ENCODE results near the gene MAP7D2. TPM values are rescaled to one million over a fixed set of nuclear protein-coding genes. Genes with fewer than 3 reads are reported as not detected.

MAP7D2 gene
- total RNA-seq, 1 experiment from 2014 or later: 1.9 TPM

DNA sequence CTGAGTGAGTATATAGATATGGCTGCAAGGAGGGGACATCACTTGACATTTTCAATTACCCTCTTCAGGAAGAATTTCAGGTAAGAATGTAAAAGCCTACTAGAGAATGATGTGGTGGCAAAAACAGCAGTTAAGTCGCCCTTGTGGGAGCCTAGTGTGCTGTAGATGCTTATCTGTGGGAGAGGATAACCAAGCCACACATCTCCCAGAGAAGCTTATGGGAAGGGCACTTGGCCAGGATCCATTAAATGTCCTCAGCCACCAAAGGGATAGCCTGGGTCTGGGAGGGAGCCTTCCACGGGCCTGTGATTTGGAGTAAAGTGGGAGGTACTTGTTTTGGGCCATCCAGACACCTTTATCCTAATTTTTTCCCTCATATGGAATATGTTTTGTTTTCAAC is 84.5 kb downstream of the MAP7D2 start:
- H2AK5ac ChIP-seq (ENCODE audit: insufficient read length, low read length): no peak overlapping the region
- no peaks in the 10 kb centered on the region for H3K79me2 ChIP-seq (ENCODE audit: insufficient read depth, low read length)
- H3K14ac ChIP-seq (ENCODE audit: insufficient read depth, low read length): no peak overlapping the region
- H4K8ac ChIP-seq (replicated peaks; ENCODE audit: insufficient read length, low read depth, low read length): no peak overlapping the region
- no peak overlapping the region for H4K5ac ChIP-seq (ENCODE audit: insufficient read length, low read depth, low read length)
- no peaks in the 10 kb centered on the region for H3K27me3 Mint-ChIP-seq (ENCODE audit: low read depth)
- no peaks in the 10 kb centered on the region for H3K4me1 Mint-ChIP-seq
- H3K27ac Mint-ChIP-seq: no peak overlapping the region
- no CpG with 5 or more reads among the region's 2 CpGs for WGBS (ENCODE audit: extremely low coverage, insufficient read length, low lambda C conversion rate)
- no peak overlapping the region for H3K56ac ChIP-seq (ENCODE audit: insufficient read length, low read depth, low read length)
- no peak overlapping the region for H3T11ph ChIP-seq (ENCODE audit: low read length)
- no peak overlapping the region for H3K18ac ChIP-seq (ENCODE audit: insufficient read length, low read depth, low read length)
- no peak overlapping the region for H2BK5ac ChIP-seq (ENCODE audit: insufficient read length, low read length)
- no peak overlapping the region for H4K91ac ChIP-seq (ENCODE audit: insufficient read length, low read depth, low read length)
- H2BK120ac ChIP-seq (ENCODE audit: low read depth, low read length, poor library complexity, severe bottlenecking): no peak overlapping the region
- H3K4ac ChIP-seq (ENCODE audit: low read depth, low read length): no peak overlapping the region
- H4K20me1 ChIP-seq (ENCODE audit: control insufficient read depth, insufficient read depth, insufficient read length): no peaks in the 10 kb centered on the region
- no peak overlapping the region for H3K27ac ChIP-seq (ENCODE audit: insufficient read length, low read depth, low read length)
- no peak overlapping the region for H3K4me2 ChIP-seq (ENCODE audit: insufficient read depth, insufficient read length, low read length)
- H3K9me3 Mint-ChIP-seq: peaks cover 54 to 59% of the 10 kb centered on the region in 2 experiments
- H2BK20ac ChIP-seq (ENCODE audit: low read depth, low read length, poor library complexity, severe bottlenecking): no peak overlapping the region
- H2BK12ac ChIP-seq (ENCODE audit: insufficient read length, low read depth, low read length): no peak overlapping the region
- no peaks in the 10 kb centered on the region for H3K27me3 ChIP-seq (ENCODE audit: insufficient read depth, low read length)
- no peak overlapping the region for H2AFZ ChIP-seq (ENCODE audit: low read length)
- H3K23me2 ChIP-seq (ENCODE audit: insufficient read length, low read depth, low read length, poor library complexity, severe bottlenecking): no peaks in the 10 kb centered on the region
- H3K9me3 ChIP-seq (ENCODE audit: control insufficient read depth, low read depth, low read length): peaks cover 32% of the 10 kb centered on the region
- H3K4me1 ChIP-seq (ENCODE audit: insufficient read depth, low read length): no peaks in the 10 kb centered on the region
- no peaks in the 10 kb centered on the region; a peak in 1 of 7 replicates for H3K36me3 Mint-ChIP-seq (ENCODE audit: insufficient read depth in 1 of 3, low read depth in 3 of 3)
- H2BK15ac ChIP-seq (ENCODE audit: low read depth, low read length): no peak overlapping the region
- H3K9ac ChIP-seq (ENCODE audit: extremely low read depth, insufficient read length, low read length): no peak overlapping the region
- H3K79me1 ChIP-seq (ENCODE audit: insufficient read depth, low read depth, low read length, poor library complexity, severe bottlenecking): no peaks in the 10 kb centered on the region
- H3K23ac ChIP-seq (ENCODE audit: insufficient read length, low read depth, low read length): no peak overlapping the region
- no peak for DNase-seq
- TF ChIP-seq CTCF (conservative IDR thresholded peaks at IDR 0.05): no peak
- no peak overlapping the region for H3K4me3 Mint-ChIP-seq
